GM03348 (cell line): Measurements from ENCODE around the gene RHOB.
"Not testable (repeated sequence)": the region's sequence is repeated elsewhere in the genome, so short reads cannot be mapped to it uniquely, and the experiment has no call there.

Source experiments
- DNase-seq: peaks from one replicate; pipeline ENCODE4 v3.0.0; 2012; ENCODE audit warnings: low spot score

RHOB gene

GRCh38 chr2:20476481-20476880 is 29.6 kb downstream of the RHOB start:
- DNase-seq: no peak

- no peak for DNase-seq
Measured at GRCh38 chr2:20476950-20477349, 30.1 kb downstream of the RHOB start.

- no peak for DNase-seq
Measured at GRCh38 chr2:20478961-20479360, 32.1 kb downstream of the RHOB start.

GRCh38 chr2:20479835-20480234 is 33.0 kb downstream of the RHOB start:
- no peak for DNase-seq

- DNase-seq: no peak
Measured at GRCh38 chr2:20480913-20481312, 34.0 kb downstream of the RHOB start.

GRCh38 chr2:20481798-20482405 is 35.0 kb downstream of the RHOB start:
- DNase-seq: no peak

- no peak for DNase-seq
Measured at GRCh38 chr2:20482725-20483124, 35.9 kb downstream of the RHOB start.

- no peak for DNase-seq
Measured at GRCh38 chr2:20483194-20483895, 36.5 kb downstream of the RHOB start.

GRCh38 chr2:20484034-20484617 is 37.3 kb downstream of the RHOB start:
- DNase-seq: no peak

GRCh38 chr2:20484810-20485611 is 38.1 kb downstream of the RHOB start:
- no peak for DNase-seq

- no peak for DNase-seq
Measured at GRCh38 chr2:20485612-20486388, 38.9 kb downstream of the RHOB start.

GRCh38 chr2:20486571-20486970 is 39.7 kb downstream of the RHOB start:
- DNase-seq: no peak

GRCh38 chr2:20487030-20487391 is 40.1 kb downstream of the RHOB start:
- DNase-seq: no peak

GRCh38 chr2:20487392-20488174 is 40.7 kb downstream of the RHOB start:
- DNase-seq: no peak

GRCh38 chr2:20488201-20488641 is 41.3 kb downstream of the RHOB start:
- DNase-seq: no peak

- no peak for DNase-seq
Measured at GRCh38 chr2:20488782-20489181, 41.9 kb downstream of the RHOB start.

GRCh38 chr2:20490300-20491181 is 43.7 kb downstream of the RHOB start:
- peak; percentile 26 for DNase-seq

- no peak for DNase-seq
Measured at GRCh38 chr2:20491739-20492531, 45.1 kb downstream of the RHOB start.

GRCh38 chr2:20493095-20493494 is 46.2 kb downstream of the RHOB start:
- not testable (repeated sequence) for DNase-seq
